ENCODE results near the gene IRF9.

IRF9 gene

GRCh38 chr14:24147761-24148428 is 13.2 kb upstream of the IRF9 start:
- Histone ChIP-seq H3K4me1 (peaks cover 11% of the 10 kb centered on the region), H3K36me3 (replicated peaks) (peaks cover 62% of the 10 kb centered on the region), H3K9me3 (no peaks in the 10 kb centered on the region), H3K4me3 (peak overlapping the region; percentile 94), H3K27me3 (ENCODE audit: low read depth) (no peaks in the 10 kb centered on the region)
- in situ Hi-C loops (cut with MboI; ENCODE audit: low sequenced_read_pairs), result no loop called here
- no peak for DNase-seq (ENCODE audit: low spot score in 2 of 2)

GRCh38 chr14:24149302-24149969 is 11.6 kb upstream of the IRF9 start:
- DNase-seq (ENCODE audit: low spot score in 2 of 2), result no peak
- Histone ChIP-seq H3K4me3 (no peak overlapping the region), H3K9me3 (no peaks in the 10 kb centered on the region), H3K36me3 (replicated peaks) (peaks cover 62% of the 10 kb centered on the region), H3K4me1 (peaks cover 11% of the 10 kb centered on the region), H3K27me3 (ENCODE audit: low read depth) (no peaks in the 10 kb centered on the region)
- in situ Hi-C loops (cut with MboI; ENCODE audit: low sequenced_read_pairs), result no loop called here

- in situ Hi-C loops (cut with MboI; ENCODE audit: low sequenced_read_pairs), result no loop called here
- Histone ChIP-seq H3K4me3 (no peak overlapping the region), H3K36me3 (replicated peaks) (peaks cover 63% of the 10 kb centered on the region), H3K4me1 (peaks cover 11% of the 10 kb centered on the region), H3K9me3 (no peaks in the 10 kb centered on the region), H3K27me3 (ENCODE audit: low read depth) (no peaks in the 10 kb centered on the region)
- DNase-seq (ENCODE audit: low spot score in 2 of 2), result no peak
Observed at GRCh38 chr14:24150061-24150460, 11.0 kb upstream of the IRF9 start.

- H3K4me3 ChIP-seq, result no peak overlapping the region
- peaks cover 10% of the 10 kb centered on the region for H3K4me1 ChIP-seq
- no peak for DNase-seq (ENCODE audit: low spot score in 2 of 2)
- no peaks in the 10 kb centered on the region for H3K27me3 ChIP-seq (ENCODE audit: low read depth)
- in situ Hi-C loops (cut with MboI; ENCODE audit: low sequenced_read_pairs), result no loop called here
- peaks cover 68% of the 10 kb centered on the region for H3K36me3 ChIP-seq (replicated peaks)
- H3K9me3 ChIP-seq, result no peaks in the 10 kb centered on the region
Observed at GRCh38 chr14:24150567-24150966, 10.5 kb upstream of the IRF9 start.

GRCh38 chr14:24150993-24151392 is 10.1 kb upstream of the IRF9 start:
- peaks cover 72% of the 10 kb centered on the region for H3K36me3 ChIP-seq (replicated peaks)
- in situ Hi-C loops (cut with MboI; ENCODE audit: low sequenced_read_pairs), result no loop called here

GRCh38 chr14:24151404-24152080 is 9.5 kb upstream of the IRF9 start:
- Histone ChIP-seq H3K9me3 (no peaks in the 10 kb centered on the region), H3K27me3 (ENCODE audit: low read depth) (no peaks in the 10 kb centered on the region), H3K4me1 (peaks cover 5% of the 10 kb centered on the region; the same call in 1 of the 2 replicates), H3K4me3 (no peak overlapping the region), H3K36me3 (replicated peaks) (peaks cover 77% of the 10 kb centered on the region)
- no peak for DNase-seq (ENCODE audit: low spot score in 2 of 2)
- in situ Hi-C loops (cut with MboI; ENCODE audit: low sequenced_read_pairs), result no loop called here

More at GRCh38 chr14:24150993-24151392, 10.1 kb upstream of the IRF9 start:
- H3K9me3 ChIP-seq, result no peaks in the 10 kb centered on the region
- peaks cover 5% of the 10 kb centered on the region for H3K4me1 ChIP-seq
- no peaks in the 10 kb centered on the region for H3K27me3 ChIP-seq (ENCODE audit: low read depth)
- no peak overlapping the region for H3K4me3 ChIP-seq
- DNase-seq (ENCODE audit: low spot score in 2 of 2), result no peak

GRCh38 chr14:24155100-24155499 is 6.0 kb upstream of the IRF9 start:
- Histone ChIP-seq H3K4me1 (no peaks in the 10 kb centered on the region), H3K4me3 (no peak overlapping the region), H3K9me3 (no peaks in the 10 kb centered on the region), H3K36me3 (replicated peaks) (peaks cover 80% of the 10 kb centered on the region), H3K27me3 (ENCODE audit: low read depth) (no peaks in the 10 kb centered on the region)
- in situ Hi-C loops (cut with MboI; ENCODE audit: low sequenced_read_pairs), result no loop called here
- DNase-seq (ENCODE audit: low spot score in 2 of 2), result no peak

- Histone ChIP-seq H3K9me3 (no peaks in the 10 kb centered on the region), H3K4me3 (no peak overlapping the region), H3K4me1 (peaks cover 5% of the 10 kb centered on the region; the same call in 1 of the 2 replicates), H3K36me3 (replicated peaks) (peaks cover 72% of the 10 kb centered on the region), H3K27me3 (ENCODE audit: low read depth) (no peaks in the 10 kb centered on the region)
- in situ Hi-C loops (cut with MboI; ENCODE audit: low sequenced_read_pairs), result no loop called here
- DNase-seq (ENCODE audit: low spot score in 2 of 2), result no peak
Observed at GRCh38 chr14:24156840-24157239, 4.2 kb upstream of the IRF9 start.

GRCh38 chr14:24157331-24157730 is 3.7 kb upstream of the IRF9 start:
- no peaks in the 10 kb centered on the region for H3K9me3 ChIP-seq
- DNase-seq (ENCODE audit: low spot score in 2 of 2), result no peak
- peaks cover 71% of the 10 kb centered on the region for H3K36me3 ChIP-seq (replicated peaks)
- H3K4me3 ChIP-seq, result no peak overlapping the region
- H3K27me3 ChIP-seq (ENCODE audit: low read depth), result no peaks in the 10 kb centered on the region
- in situ Hi-C loops (cut with MboI; ENCODE audit: low sequenced_read_pairs), result no loop called here
- H3K4me1 ChIP-seq, result peaks cover 5% of the 10 kb centered on the region; the same call in 1 of the 2 replicates

- DNase-seq (ENCODE audit: low spot score in 2 of 2), result no peak
- Histone ChIP-seq H3K27me3 (ENCODE audit: low read depth) (no peaks in the 10 kb centered on the region), H3K36me3 (replicated peaks) (peaks cover 67% of the 10 kb centered on the region), H3K4me1 (peaks cover 5% of the 10 kb centered on the region; the same call in 1 of the 2 replicates), H3K4me3 (no peak overlapping the region), H3K9me3 (no peaks in the 10 kb centered on the region)
- in situ Hi-C loops (cut with MboI; ENCODE audit: low sequenced_read_pairs), result no loop called here
Observed at GRCh38 chr14:24159777-24160498, 1.1 kb upstream of the IRF9 start.

- Histone ChIP-seq H3K4me1 (peaks cover 5% of the 10 kb centered on the region; the same call in 1 of the 2 replicates), H3K4me3 (no peak overlapping the region), H3K36me3 (replicated peaks) (peaks cover 67% of the 10 kb centered on the region), H3K27me3 (ENCODE audit: low read depth) (no peaks in the 10 kb centered on the region), H3K9me3 (no peaks in the 10 kb centered on the region)
- no peak for DNase-seq (ENCODE audit: low spot score in 2 of 2)
- in situ Hi-C loops (cut with MboI; ENCODE audit: low sequenced_read_pairs), result no loop called here
Observed at GRCh38 chr14:24160499-24160849, 591 bp upstream of the IRF9 start.

- no peak overlapping the region for H3K4me3 ChIP-seq
- peaks cover 59% of the 10 kb centered on the region for H3K36me3 ChIP-seq (replicated peaks)
- peaks cover 5% of the 10 kb centered on the region; the same call in 1 of the 2 replicates for H3K4me1 ChIP-seq
- no peaks in the 10 kb centered on the region for H3K27me3 ChIP-seq (ENCODE audit: low read depth)
- H3K9me3 ChIP-seq, result no peaks in the 10 kb centered on the region
- no peak for DNase-seq (ENCODE audit: low spot score in 2 of 2)
- in situ Hi-C loops (cut with MboI; ENCODE audit: low sequenced_read_pairs), result no loop called here
Observed at GRCh38 chr14:24162093-24162492, 1.0 kb downstream of the IRF9 start.

- in situ Hi-C loops (cut with MboI; ENCODE audit: low sequenced_read_pairs), result no loop called here
- no peak overlapping the region for H3K4me3 ChIP-seq
- DNase-seq (ENCODE audit: low spot score in 2 of 2), result no peak
- no peaks in the 10 kb centered on the region for H3K27me3 ChIP-seq (ENCODE audit: low read depth)
- H3K36me3 ChIP-seq (replicated peaks), result peaks cover 44% of the 10 kb centered on the region
- H3K4me1 ChIP-seq, result peaks cover 5% of the 10 kb centered on the region; the same call in 1 of the 2 replicates
- no peaks in the 10 kb centered on the region for H3K9me3 ChIP-seq
Observed at GRCh38 chr14:24164518-24164991, 3.5 kb downstream of the IRF9 start.
